ENCODE data around the gene FOXO3.

The FOXO3 gene

DNA sequence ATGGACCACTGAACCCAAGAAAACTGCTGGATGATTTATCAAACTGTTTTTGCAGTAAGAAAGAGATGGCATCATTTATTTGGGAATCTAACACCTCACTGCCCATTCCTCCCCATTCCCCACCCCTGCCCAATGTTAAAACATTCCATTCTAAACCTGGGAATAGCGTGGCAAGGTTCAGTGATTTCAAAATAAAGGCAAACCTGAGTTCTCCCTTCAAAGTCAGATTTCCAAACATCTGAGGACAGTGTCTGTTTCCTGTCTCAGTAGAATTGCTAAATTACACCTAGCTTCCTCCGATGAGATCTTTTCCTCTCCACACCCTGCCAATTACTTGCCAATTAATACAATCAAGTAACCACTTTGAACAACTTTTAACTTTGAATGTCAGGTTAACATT lies 160.1 kb downstream of the FOXO3 start:
- DNase-seq, result no peak

DNA sequence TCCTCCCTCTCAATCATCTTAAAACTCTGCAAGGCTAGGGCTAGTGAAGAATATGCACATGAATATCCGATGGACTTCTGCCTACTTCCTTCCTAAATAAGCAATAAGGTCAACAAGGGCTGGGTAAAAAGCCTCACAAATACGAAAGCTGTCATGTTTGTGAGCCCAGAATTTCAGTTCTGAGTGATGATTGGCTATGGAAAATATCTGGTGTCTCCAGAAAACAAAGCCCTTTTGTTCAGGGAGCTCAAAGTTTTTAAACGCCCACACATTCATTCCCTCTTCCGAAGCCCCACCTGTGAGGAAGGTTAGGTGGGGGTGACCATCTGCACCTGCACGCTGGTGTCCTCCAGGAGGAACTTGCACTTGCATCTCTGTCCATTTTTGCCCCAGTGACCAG lies 160.6 kb downstream of the FOXO3 start:
- no peak for DNase-seq

DNA sequence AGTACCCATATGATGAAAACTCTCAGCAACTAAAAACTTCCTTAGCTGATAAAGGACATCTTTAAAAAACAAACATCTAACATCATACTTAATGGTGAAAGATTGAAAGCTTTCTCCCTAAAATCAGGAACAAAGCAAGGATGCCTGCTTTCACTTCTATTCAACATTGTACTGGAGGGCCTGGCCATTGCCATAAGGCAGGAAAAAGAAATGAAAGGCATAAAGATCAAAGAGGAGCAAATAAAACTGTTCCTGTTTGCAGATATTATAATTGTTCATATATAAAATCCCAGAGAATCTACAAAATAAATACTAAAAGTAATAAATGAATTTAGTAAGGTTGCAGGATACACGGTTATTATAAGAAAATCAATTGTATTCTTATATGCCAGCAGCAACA lies 162.9 kb downstream of the FOXO3 start:
- DNase-seq, result no peak

DNA sequence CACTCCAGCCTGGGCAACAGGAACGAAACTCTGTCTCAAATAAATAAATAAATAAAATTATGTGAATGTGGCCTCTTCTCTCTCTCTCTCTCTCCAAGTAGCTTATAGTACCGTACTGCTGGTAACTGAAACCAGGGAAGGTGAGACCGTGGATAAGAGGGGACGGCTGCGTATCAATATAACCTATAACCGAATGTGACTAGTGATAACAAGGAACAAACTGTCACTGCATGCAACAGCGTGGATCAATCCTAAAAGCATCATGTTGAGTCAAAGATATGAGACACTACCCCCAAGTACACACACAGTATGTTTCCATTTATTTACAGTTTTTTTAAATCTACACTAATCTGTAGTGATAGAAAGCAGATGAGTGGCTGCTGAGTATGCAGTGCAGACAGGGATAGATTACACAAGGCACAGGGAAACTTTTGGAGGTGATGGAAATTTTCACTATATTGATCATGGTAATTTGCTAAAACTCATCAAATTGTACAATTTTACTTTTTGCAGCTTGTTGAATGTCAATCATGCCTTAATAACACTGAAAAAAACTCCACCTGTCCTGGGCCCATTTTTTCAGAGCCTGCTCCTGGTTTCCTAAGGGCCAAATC lies 166.1 kb downstream of the FOXO3 start:
- DNase-seq, result no peak

DNA sequence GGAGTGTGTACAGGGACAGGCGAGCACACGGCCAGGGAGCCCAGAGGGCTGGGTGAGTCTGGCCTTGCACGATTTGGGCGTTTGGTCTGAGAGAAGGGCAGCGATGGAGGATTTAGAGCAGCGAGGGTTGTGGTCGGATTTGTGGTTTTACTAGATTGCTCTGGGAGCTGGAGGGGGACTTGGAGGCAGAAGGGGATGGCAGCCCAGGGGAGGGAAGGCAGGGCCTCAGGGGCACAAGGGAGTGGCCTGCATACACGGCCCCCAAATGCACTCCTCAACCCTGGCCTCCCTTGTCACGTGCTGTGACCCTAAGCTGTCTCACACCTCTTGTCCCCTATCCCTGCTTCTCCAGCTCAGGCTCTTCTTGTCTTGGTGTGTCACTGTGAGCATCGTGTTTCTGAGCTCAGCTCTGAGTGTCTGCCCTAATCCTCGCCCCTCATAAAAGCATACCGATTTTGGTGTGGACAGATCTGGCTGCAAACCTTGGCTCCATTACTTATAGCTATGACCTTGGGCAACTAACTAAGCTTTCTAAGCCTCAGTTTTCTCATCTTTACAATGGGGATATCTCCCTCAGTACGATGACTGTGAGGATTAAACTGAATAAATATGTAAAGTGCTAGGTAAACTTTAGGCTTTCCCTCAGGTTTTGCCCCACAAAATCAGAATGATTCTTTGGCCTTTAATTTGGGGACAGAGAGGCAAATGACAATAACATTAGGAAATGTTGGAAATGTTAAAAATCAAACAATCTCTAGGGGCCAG lies 167.4 kb downstream of the FOXO3 start:
- DNase-seq, result no peak

DNA sequence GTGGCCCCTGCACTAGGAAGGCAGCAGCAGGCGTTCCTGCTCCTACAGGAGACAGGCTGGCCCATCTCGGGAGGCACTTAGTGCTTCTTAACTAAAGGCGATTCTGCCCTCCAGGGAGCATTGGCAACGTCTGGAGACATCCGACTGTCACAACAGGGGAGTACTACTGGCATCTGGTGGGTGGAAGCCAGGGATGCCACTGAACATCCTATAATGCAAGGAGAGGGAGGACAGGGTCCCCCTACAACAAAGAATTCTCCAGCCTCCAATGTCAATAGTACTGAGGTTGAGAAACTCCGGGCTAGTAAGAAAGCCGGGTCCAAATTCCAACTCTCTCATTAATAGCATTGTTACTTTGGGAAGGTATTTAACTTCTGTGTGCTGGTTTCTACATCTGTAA lies 168.1 kb downstream of the FOXO3 start:
- no peak for DNase-seq

DNA sequence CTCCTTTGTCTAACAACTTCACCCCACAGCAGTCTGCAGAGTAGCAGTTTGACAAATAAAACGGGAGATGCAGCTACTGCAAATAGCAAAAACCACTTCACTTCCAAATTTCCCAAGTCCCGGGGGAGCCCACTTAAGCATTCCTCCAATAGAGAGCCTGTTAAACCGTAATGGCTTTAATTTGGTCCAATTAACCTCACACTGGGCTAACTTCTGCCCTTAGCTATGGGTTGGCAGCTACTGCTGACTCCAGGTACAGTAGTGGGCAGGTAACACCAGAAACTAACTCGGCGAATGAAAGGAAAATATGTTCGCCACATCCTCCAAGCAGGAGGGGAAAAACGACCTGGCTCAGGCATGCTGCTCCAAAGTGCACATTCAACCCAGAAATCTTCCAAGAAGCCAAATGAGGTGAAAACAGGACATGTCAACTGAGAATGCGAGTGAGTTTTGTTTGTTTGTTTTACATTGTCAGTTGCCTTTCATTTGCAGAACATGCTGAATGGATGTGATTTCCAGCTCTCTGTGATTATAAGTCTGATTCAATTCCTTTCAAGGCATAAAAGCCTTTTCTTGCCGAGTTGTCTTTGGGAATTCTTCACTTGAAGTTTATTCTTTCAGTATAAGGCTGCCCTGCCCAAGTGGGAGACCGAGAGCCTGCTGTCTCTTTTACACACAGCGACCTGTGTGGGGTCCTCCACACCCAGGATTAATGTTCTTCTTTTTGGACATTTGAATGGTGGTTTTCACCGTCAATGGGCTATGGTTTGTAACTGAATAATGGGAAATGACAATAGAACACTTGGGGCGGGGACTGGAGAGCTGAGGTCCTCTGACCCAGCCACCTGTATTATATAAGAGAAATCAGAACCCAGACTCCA lies 170.2 kb downstream of the FOXO3 start:
- DNase-seq, result no peak

DNA sequence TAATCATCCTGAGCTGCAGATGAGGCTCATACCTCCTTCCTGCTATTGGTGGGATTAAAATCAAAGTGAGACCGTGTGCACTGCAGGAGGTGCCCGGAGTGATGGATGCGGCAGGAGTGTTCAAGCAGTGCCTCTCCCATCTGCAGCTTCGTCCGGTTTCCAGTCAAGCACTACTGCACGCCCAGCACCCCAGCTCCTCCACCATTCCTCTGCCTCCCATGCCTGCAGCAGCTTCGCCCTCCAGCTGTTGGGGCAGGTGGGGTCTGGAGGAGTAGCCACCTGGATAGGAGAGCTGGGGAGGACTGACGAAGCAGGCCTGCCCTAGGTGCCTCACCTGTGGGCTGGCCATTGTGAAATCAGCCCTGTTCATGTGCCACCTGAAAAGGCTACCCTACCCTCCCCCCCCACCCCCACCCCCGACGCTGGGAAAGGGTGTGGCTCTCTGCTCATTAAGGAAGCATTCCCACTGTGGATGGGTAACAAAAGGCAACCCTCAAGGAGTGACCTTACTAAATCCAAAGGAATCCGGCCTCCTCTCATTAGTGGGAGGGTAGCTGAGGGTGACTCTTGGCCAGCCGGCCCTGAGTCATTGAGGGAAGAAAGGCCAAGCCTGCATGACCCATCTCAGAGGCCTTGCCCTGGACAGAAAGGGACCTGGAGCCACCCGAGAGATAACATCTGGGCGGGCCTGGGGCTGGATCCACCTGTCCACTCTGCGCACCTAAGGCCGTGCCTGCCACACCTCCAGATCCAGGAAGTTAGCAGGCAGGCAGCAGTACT lies 171.6 kb downstream of the FOXO3 start:
- DNase-seq, result no peak

DNA sequence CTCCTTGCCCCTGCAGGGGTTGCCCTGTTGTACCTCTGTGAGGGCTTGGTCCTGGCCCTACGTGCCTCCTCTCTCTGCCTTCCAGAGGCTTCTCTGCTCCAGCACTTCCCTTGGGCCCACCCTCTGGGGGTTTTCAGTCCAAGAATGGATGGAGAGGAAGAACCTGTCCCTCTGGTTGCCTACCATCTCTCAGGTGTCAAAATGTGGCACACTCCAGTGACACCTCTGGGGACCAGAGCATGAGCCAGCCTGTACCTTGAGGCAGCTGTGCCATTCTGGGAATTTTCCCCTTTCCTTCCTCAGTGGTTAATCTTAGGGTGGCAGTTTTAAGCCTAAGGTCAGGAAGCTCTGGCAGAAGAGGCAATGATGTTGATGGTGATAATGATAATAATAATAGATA lies 172.3 kb downstream of the FOXO3 start:
- no peak for DNase-seq

DNA sequence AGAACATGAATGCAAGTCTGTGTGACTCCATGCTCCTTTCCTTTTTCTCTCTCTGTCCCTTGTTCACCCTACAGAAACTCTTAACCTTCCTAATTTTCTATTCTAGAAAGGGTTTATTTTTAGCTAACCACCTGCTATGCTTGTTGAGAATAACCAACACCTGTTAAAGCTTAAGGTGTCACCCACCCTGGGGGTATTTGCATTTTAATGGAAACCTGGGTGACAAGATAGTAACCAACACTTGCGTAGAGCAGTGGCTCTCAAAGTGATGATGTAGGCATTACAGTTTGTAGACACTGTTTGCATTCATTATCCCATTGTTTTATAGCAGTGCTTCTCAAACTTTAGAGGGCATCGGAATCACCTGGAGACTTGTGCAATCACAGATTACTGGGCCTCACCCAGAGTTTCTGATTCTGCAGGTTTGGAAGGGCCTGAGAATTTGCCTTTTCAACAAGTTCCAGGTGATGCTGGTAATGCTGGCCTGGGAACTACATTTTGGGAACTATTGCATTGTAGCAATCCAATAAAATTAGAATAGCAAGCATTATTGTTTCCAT lies 173.1 kb downstream of the FOXO3 start:
- DNase-seq, result no peak

Data from CD4-positive, alpha-beta T cell treated with Interleukin-10 for 1 hour (primary cell).